Right atrium auricular region (tissue), 2 donors: ENCODE data around the gene LDB2. TPM values are rescaled to one million over a fixed set of nuclear protein-coding genes. Genes with fewer than 3 reads are reported as not detected.

Experiments
- DNase-seq: peaks from one replicate; pipeline ENCODE4 v3.0.0-alpha.2; 2019; ENCODE audit warnings: low spot score
- H3K27ac ChIP-seq, 2 donors: fragments of 200-600 bp; sonication (generic); 1 replicate in 1 of 2; 2 replicates in 1 of 2; pipeline ENCODE4 v1.5.1; 2016 to 2019
- H3K27me3 ChIP-seq, 2 donors: fragments of 200-600 bp; sonication (generic); one replicate each; pipeline versions ENCODE4 v1.5.1 to v1.6.0; 2017 to 2019
- H3K36me3 ChIP-seq: fragments of 200-600 bp; sonication (generic); one replicate; pipeline ENCODE4 v1.5.1; 2016
- H3K4me1 ChIP-seq, 2 donors: fragments of 200-600 bp; sonication (generic); one replicate each; pipeline versions ENCODE4 v1.5.1 to v1.6.0; 2017 to 2019
- H3K4me3 ChIP-seq, 2 donors: fragments of 200-600 bp; sonication (generic); 1 replicate in 1 of 2; 2 replicates in 1 of 2; pipeline ENCODE4 v1.5.1; 2017 to 2019; ENCODE audit warnings: mild to moderate bottlenecking in 1 of 2, moderate library complexity in 1 of 2
- H3K9me3 ChIP-seq, 2 donors: fragments of 200-600 bp; sonication (generic); one replicate each; pipeline ENCODE4 v1.5.1; 2019
- CTCF ChIP-seq, 2 donors: fragments of 200-600 bp; sonication (generic); IDR thresholded peaks; one replicate each; pipeline ENCODE4 v1.5.1; 2019; ENCODE audit warnings: antibody characterized with exemption in 2 of 2
- total RNA-seq, 2 donors: library from RNA; depleted of rRNA; stranded (reverse); fragments of >200 nt; gene quantifications; one replicate each; pipeline ENCODE4 v1.1.0, GENCODE V29; 2016

LDB2 gene
- total RNA-seq, 2 donors from 2014 or later: 35.2 to 64.4 TPM

GRCh38 chr4:16717266-16717970 is 181.0 kb downstream of the LDB2 start:
- Histone ChIP-seq H3K36me3 (no peaks in the 10 kb centered on the region), H3K9me3 (no peaks in the 10 kb centered on the region), H3K27ac (no peak overlapping the region), H3K4me3 (no peak overlapping the region), H3K4me1 (no peaks in the 10 kb centered on the region), H3K27me3 (no peaks in the 10 kb centered on the region)
- DNase-seq: no peak
- TF ChIP-seq CTCF (IDR thresholded peaks at IDR 0.05): no peak

- Histone ChIP-seq H3K27ac (no peak overlapping the region), H3K9me3 (no peaks in the 10 kb centered on the region), H3K4me3 (no peak overlapping the region), H3K36me3 (no peaks in the 10 kb centered on the region), H3K4me1 (no peaks in the 10 kb centered on the region), H3K27me3 (no peaks in the 10 kb centered on the region)
- DNase-seq: no peak
- TF ChIP-seq CTCF (IDR thresholded peaks at IDR 0.05): no peak
Observed at GRCh38 chr4:16715482-16715881, 183.0 kb downstream of the LDB2 start.

- no peaks in the 10 kb centered on the region for H3K4me1 ChIP-seq
- H3K9me3 ChIP-seq: no peaks in the 10 kb centered on the region
- DNase-seq: no peak
- H3K27me3 ChIP-seq: no peaks in the 10 kb centered on the region
- no peak overlapping the region for H3K4me3 ChIP-seq
- TF ChIP-seq CTCF (IDR thresholded peaks at IDR 0.05): no peak
- no peaks in the 10 kb centered on the region for H3K36me3 ChIP-seq
- no peak overlapping the region for H3K27ac ChIP-seq
Observed at GRCh38 chr4:16714191-16714590, 184.3 kb downstream of the LDB2 start.

GRCh38 chr4:16713696-16714095 is 184.7 kb downstream of the LDB2 start:
- no peak for TF ChIP-seq CTCF (IDR thresholded peaks at IDR 0.05)
- Histone ChIP-seq H3K27me3 (no peaks in the 10 kb centered on the region), H3K4me3 (no peak overlapping the region)

GRCh38 chr4:16713271-16713670 is 185.2 kb downstream of the LDB2 start:
- no peak for DNase-seq
- no peak for TF ChIP-seq CTCF (IDR thresholded peaks at IDR 0.05)
- Histone ChIP-seq H3K36me3 (no peaks in the 10 kb centered on the region), H3K4me3 (no peak overlapping the region), H3K27me3 (no peaks in the 10 kb centered on the region), H3K27ac (no peak overlapping the region), H3K4me1 (no peaks in the 10 kb centered on the region), H3K9me3 (no peaks in the 10 kb centered on the region)

More at GRCh38 chr4:16713696-16714095, 184.7 kb downstream of the LDB2 start:
- Histone ChIP-seq H3K9me3 (no peaks in the 10 kb centered on the region), H3K4me1 (no peaks in the 10 kb centered on the region), H3K36me3 (no peaks in the 10 kb centered on the region), H3K27ac (no peak overlapping the region)
- DNase-seq: no peak

- no peak for DNase-seq
- Histone ChIP-seq H3K9me3 (no peaks in the 10 kb centered on the region), H3K27me3 (no peaks in the 10 kb centered on the region), H3K4me3 (no peak overlapping the region), H3K36me3 (no peaks in the 10 kb centered on the region), H3K4me1 (no peaks in the 10 kb centered on the region), H3K27ac (no peak overlapping the region)
- no peak for TF ChIP-seq CTCF (IDR thresholded peaks at IDR 0.05)
Observed at GRCh38 chr4:16710198-16710597, 188.2 kb downstream of the LDB2 start.
